GM19035 (cell line): ENCODE results near the gene HDAC4.

Experiments used
- ATAC-seq: cut with Tn5 transposase; IDR thresholded peaks from one replicate; pipeline ENCODE4 v1.9.1; 2021; ENCODE audit not compliant: unreplicated experiment

The HDAC4 gene

DNA sequence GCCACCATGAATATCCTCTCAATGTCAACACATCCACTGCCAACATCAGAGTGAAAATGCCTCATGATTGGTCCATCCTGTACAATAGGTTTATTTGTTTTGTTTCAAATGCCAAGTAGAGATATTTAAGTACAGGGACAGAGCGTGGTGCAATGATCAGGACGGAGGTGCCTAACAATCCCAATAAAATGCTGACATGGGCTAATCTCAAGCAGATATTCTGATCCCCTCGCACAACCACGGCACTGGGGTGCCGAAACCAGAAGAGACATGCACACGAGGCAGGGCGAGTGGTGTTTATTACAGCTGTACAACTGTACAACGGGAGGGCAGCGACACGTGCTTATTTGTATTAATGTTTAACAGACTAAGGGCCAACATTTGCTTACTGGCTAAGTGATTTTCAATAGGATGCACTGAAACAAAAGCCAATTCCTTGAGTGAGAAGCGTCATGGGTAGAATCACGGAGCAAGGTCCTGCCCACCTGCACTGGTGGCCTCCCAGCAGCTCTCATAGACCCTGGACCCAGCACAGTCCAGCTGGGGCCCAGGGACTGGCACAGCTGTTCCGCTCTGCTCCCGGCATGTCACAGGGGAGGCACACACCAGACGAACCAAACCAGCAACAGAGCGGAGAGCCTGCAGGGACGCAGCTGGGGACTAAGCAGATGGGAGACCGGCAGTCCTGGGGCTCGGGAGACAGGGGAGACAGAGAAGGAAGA is 101.4 kb downstream of the HDAC4 start:
- ATAC-seq, result no peak

DNA sequence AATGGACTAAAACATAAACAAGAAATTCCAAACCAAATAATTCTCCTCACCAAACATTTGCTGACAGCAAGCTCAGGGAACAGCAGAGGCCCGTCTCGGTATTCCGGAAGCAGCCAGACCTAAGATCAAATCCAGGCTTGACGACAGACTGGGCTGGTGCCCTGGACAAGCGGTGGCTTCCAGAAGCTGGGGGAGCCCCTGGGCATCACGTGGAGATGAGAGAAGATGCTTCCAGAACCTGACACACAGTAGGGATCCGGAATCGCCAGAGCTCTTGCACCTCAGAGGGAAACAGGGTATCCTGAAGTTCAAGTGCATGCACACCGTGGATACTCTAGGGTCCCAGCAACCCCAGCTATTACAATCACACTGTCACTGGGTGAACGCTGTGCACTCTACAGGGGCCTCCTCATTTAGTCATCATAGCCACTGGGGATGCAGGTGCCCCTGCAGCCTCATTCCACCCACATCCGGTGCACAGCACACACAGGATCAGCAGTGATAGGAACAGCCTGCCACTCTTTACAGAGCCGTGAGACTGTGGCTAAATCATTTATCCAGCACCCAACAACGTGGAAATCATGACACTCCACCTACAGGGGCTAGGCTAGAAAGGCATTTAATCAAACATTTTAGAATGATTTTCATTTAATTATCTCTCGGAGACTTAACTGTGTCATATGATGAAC is 102.6 kb downstream of the HDAC4 start:
- no peak for ATAC-seq

DNA sequence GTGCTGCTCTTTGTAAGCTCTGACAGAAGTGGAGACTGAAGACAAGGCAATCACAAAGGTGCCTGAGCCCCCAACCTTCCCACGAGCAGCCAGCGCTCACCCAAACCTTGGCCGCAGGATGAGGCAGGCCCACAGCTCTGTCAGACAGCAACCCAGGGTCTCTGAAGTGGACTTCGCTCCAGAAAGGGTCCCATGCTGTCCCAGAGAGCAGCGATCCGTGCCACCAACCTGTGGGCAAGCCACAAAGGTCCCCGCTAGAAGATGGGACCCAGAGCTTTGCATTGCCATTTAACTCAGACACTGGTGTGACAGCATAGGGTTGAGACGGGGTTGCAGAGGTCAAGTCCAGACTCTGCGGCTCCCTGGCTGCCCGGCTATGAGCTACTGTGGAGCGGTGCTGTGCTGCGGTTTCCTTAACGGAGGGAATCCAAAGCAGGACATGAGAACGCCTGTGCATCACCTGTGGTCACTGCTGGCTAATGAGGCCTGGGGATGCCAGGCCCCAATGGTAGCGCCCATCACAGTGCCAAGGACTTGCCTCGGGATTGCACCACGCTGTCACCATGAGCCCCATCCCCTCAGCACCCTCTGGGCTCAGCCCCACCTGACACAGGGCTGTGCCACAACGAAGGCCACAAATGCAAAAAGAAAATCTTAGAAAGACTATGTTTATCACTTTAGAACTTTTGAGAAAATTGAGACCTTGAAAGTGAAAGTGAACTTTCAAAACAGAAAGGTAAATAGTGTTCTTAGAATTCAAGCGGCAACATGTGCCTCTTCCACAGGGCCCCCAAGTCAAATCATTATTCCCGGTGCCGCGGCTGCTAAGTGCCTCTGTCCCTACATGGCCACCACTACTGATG is 103.4 kb downstream of the HDAC4 start:
- ATAC-seq, result no peak

DNA sequence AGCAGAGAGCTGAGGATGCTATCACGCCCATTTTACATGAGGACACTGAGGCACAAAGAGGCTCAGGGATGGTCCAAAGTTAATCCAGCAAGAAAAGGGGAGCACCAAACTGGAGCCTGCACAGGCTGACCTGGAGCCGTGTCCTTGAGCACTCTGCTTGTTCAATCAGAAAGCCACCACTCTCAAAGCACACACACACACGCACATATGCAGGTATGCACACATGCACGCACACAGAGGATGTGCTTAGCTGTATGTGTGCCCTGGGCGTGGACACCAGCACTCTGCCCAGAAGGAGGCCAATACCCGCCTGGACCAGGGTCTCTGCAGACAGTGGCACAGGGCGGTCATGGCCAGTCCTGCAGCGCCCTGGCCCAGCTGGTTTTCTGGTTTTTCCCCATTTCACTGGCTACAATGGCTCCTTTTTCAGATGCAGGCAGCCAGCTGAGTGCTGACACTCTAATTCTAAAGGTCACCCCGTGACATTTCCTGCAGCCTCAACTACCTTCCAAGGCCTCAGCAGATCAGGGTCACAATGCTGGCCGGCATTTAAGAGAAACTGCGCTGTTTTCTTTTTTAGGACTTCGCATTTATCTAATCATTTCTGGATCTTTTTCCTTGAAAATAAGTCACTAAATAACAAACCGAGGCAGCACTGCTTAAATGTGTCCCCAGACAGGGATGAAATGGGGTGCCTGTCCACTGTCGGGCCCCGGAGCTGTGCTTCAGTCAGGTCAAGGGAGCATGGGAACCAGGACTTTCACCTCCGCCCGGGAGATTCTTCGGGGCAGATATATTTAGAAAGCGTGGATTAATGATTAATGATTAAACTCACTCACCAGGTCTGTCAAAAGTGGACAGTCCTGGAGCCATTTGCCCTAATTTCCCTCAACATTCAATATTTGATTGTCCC is 104.5 kb downstream of the HDAC4 start:
- ATAC-seq, result no peak

DNA sequence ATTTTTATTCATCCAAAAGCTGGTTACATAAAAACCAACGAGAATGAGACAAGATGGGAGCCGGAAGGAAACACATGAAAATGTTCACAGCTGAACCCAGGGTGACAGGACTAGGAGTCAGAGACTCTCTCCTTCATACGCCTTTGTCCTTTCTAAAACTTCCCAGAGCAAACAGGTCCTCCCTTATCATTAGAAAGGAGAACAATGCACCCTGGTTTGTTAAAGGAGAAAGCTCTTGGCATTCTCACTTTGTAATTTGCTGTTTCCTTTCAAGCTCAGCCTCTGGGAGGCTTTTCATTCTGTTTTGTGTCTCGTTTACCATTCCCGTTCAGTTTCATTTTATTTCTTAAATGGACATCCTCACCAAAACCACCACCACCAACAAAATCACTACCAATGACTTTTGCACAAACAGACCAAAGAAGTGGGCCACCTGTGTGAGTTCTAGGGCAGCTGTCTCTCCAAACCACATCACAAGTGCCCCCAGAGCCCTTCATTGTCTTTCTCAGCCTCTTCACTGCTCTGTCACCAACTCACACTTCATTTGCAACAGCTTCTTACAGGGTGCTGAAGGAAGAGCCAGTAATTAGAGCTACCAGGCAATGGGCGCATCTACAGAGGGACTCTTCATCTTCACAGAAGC is 105.3 kb downstream of the HDAC4 start:
- no peak for ATAC-seq

DNA sequence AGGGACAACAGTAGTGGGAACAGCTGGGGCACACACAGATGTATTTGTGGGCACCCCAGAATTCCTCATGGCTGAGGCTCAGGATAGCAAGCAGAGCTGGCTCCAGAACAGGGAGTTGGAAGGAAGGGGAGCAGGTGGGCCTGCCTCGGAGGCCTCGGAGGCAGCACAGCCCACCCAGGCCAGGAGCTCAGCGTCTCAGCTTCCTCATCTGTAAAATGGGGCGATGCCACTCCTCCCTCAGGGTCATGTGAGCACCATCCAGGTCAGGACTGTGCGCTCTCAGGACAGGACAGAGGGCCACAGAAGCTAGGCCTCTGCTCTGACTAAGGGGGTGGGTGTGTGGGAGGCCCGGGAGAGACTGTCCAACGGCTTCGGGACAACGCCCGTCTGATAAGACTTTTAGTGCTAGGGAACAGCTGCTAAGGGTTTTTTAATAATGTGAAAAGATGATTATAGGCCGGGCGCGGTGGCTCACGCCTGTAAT is 106.2 kb downstream of the HDAC4 start:
- ATAC-seq, result no peak

DNA sequence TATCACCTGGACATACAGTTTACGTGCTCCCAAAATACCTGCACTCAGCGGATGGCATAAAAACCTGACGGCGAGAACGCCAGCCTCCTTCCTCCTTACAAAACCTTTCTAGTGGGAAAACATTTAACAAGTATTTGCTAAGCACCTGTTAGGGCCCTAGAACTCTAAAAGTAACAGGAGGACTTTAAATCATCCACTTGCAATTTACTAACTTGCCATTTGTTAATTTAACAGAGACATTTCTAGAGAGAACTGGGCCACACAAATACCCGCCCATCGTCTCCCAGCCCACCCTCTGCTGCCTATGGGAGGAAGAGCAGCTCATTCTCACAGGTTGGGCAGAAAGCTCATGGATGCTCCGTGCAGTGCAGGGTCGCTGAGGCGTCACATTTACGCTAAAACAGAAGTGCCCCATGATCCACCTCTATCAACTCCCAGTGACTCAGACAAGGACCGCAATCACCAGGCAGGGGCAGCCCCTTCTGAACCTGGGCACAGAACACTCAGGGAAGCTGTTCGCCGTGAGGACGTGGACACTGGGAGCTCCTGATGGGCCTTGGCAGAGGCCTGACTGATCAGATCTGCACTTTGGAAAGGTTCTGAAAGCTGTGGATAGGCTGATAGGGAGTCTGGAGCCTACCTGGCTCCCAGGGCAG is 106.9 kb downstream of the HDAC4 start:
- ATAC-seq, result peak; percentile 47

DNA sequence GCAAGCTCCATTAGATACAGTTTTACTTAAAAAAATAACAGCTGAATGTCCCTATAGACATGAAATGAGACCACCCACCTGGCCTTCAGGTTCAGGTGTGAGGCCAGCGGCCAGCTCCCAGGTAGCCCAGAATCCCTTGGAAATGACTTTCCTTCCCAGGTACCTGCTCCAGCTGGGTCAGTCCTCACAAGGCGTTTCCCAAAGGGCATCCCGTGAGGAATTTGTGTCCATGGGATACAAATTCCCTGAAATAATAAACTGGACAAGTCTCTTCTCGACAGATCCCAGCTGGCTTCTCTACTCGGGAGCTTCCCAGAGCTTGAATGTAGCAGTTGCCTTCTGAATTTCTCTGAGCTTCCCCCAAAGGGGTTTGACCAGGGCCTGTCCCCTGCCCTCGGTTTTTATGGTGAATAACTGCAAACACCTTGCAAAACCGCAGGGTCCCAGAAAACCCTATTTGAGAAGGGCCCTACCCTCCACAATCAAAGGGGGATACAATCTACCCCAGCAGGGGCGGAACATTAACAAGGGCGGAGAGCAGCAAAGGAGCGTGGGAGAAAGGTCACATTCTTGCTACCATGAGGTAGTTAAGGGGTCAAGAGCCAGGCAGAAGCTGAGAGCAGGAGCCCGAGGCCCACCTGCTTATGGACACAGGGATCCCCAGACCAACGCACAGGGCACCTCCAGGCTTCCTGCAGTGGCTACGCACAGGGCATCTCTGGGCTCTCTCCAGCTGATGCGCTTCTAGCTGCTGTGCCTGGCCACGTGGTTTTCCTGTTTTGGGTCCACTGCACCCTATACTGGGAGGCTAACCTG is 107.7 kb downstream of the HDAC4 start:
- no peak for ATAC-seq

DNA sequence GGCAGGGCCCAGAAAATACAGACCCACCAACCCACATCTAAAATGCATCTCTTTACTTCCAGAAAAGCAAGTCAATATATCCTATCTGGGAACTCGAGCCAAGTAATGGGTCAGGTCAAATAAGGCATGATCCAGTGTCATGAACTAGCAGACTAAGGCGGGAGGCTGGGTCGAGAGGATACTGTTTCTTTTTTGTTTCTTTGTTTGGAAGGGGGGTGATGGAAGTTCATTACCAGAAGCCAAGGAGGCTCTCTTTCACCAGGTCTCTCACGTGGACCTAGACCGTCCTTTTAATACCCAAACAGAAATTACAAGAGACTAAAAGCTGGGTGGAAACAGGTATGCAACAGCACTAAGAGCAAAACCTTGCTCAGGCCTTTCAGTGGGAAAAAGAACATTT is 108.3 kb downstream of the HDAC4 start:
- ATAC-seq, result no peak

DNA sequence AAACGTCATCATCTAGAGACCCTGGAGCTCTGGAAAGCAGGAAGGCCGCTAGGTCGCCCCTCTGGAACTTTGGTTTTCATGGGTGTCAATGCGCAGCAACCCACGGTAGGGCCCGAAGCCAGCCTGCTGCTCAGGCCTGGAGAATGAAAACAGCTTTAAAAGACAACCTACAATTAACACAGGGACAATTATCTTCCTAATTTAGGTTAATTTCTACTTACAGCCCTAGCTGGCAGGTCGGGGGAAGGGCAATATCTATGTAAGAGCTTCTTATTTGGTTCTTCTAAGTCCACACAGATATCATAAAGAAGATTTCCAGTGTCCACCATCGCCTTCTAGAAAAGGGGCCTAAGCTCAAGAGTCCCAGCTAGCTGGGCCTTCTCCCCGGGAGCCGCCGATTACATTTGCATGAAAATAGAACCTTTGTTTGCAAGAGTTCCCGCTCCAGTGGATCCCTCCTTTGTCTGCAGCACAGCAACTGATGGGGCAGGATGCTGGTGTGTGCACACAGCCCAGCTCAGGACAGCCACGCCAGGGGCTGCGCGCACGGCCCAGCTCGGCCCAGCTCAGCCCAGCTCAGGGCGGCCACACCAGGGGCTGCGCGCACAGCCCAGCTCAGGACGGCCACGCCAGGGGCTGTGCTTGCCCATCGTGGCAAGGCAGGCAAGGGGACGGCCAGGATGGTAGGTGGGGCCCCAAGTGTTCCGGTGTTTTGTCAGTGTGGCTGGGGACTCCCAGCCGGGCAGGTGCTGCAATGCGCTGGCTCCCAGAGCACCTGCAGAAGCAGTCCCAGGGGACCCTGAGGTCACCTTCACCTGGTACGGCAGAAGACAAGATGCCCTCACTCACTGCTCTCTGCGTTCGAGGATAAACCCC is 109.1 kb downstream of the HDAC4 start:
- no peak for ATAC-seq

DNA sequence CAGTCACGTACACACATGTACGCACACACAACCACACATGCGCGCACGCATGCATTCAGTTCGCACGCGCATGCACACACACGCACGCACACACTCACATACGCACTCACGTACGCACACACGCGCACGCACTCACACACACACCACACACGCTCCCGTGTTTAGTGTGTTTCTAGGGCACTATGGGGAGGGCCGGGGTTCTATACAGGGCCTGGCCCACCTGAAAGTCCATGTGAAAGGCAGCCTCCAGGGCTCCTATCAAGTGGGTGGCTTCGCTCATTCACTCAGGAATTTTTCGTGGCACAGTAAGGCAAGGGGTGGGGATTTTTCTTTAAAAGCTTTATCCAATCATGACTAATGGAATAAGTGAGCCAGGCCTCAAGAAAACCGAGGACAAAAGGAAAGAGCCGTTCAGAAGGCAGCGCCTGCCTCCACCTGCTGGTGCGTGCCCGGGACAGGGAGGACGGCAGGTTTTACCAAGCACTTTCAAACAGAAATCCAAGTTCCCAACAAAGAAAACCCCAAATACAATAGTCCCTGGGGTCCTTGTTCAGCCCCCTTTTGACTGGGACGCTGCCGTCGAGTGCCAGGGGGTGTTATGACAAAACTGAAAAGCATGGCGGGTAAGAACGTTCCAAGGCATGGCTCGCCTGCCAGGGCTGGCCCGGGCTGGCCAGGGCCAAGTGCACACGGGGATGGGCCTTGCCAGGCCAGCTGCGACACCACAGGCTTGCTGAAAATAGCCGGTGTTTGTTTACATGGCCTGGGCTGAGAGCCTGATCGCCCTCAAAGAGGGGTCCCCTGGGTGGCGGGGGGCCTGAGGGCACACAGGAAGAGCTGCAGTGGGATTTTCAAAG is 110.0 kb downstream of the HDAC4 start:
- no peak for ATAC-seq

DNA sequence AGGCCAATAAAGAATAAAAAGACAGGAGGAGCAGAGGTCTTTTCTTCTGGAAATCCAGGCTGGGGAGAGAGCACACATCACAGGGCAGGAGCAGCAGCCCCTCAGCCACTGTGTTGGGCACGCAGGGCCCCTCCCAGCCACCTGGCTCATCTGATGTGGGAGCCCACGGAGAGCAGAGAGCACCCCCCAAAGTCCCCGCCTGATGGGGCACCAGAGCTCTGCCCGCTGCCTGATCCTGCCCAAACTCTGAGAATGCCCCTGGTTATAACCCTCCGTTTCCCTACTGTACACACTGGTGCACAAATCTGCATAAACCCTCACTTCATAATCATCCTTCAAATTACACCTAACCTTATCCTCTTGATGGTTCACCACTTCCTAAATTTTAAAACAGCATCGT is 111.3 kb downstream of the HDAC4 start:
- peak; percentile 4 for ATAC-seq

DNA sequence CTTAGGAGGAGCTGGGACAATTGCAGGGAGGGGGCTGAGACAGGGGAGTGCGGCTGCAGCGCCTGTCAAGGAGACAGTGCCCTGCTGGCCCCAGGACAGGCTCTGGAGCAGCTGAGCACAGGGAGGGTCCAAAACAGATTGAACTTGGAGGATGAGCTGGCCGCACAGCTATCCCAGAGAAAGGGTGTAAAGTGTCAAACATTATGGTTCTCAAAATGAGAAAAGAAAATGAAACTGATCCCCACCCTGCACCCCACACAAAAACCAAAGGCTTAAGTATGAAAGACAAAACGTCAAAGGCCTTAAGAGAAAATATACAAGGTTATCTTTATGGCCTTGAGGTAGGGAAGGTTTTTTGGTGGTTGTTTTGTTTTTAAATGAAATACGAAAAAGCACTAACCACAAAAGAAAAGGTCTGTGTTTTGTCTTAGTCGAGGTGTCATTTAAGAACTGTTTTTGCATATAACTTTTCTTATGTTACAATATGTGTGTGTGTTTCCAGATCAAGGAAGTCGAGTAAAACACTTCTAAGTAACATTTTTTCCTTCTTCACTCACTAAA is 111.8 kb downstream of the HDAC4 start:
- ATAC-seq, result peak; percentile 74

DNA sequence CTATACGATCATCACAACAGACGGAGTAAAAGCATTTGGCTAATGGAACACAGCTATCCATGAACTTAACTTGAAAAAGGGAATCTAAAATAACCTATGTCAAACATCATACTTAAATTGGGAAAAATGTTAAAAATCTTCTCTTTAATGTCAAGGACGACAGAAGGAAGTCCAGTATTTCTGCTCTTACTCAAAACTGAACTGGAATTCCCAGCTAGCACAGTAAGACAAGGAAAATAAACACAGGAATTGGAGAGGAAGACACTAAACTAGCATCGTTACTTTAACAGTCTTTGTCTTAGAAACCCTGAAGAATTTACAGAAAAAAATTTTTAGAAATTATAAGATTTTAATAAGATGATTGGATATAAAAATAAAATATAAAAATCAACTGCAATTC is 112.6 kb downstream of the HDAC4 start:
- no peak for ATAC-seq

DNA sequence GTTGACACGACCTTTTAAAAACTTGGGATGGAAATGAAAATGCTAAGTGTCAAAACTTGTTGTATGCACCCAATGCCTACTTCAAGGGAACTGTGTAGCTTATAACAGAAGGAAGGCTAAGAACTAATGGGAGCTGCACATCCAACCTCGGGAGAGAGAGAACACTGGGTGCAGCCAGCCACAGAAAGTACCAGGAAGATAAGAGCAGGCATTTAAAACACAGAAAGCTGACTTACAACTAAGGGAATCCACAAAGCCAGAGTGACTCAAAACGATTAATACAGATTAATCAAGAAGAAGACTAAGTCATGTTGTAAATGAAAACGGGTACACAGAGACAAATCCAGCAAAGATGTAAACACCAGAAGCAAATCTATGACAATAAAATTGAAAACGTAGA is 113.4 kb downstream of the HDAC4 start:
- no peak for ATAC-seq

DNA sequence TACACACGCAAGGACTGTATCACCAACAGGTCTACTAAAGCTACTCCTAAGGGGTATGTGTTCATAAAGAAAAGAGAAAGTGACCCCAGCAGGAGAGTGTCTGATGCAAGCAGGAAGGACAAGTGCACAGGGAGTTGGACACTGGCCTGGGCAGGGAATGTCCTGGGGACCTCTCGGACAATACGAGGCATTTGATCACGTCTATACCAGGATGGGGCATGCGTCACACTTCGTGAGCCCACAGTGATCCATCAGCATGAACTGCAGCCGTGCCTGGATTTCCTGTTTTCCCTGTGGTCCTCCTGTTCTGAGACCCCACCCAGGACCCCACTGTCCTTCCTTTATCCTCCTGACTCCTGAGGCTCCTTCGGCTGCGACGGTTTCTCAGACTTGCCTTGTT is 113.9 kb downstream of the HDAC4 start:
- ATAC-seq, result no peak

DNA sequence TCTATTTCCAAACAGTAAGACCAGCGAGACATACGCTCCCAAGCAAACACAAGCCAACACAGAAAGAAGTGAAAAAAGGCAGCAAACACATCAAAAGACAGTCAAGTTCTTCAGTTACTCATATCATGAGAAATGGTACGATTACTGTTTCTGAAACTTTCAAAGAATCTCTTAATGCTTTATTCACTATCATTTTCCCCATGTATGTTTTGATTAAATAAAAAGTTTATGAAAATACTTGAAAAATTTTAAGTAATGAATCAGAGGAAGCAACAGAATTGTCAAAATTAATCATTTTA is 114.9 kb downstream of the HDAC4 start:
- no peak for ATAC-seq
